ENCODE measurements around the gene CAPZB. TPM values are rescaled to one million over a fixed set of nuclear protein-coding genes. Genes with fewer than 3 reads are reported as not detected.

CAPZB gene
- polyA plus RNA-seq, 1 donor from 2014 or later, result 159 TPM

- Histone ChIP-seq H3F3A (ENCODE audit: insufficient read depth, low read length, poor library complexity, severe bottlenecking) (no peaks in the 10 kb centered on the region), H3K9ac (ENCODE audit: low read length) (no peak overlapping the region), H3K27me3 (ENCODE audit: insufficient read depth, low read depth, low read length) (no peaks in the 10 kb centered on the region), H2AFZ (ENCODE audit: low read depth, low read length) (no peak overlapping the region), H3K9me2 (ENCODE audit: insufficient read depth, low read length) (no peaks in the 10 kb centered on the region), H3K9me3 (ENCODE audit: low read length) (no peaks in the 10 kb centered on the region), H3K79me2 (replicated peaks; ENCODE audit: insufficient read depth, low read length) (no peaks in the 10 kb centered on the region), H3K4me2 (ENCODE audit: low read length) (no peak overlapping the region), H3K4me3 (ENCODE audit: low read length) (no peak overlapping the region), H4K20me1 (ENCODE audit: insufficient read depth) (no peaks in the 10 kb centered on the region), H3K27ac (ENCODE audit: low read length) (no peak overlapping the region), H3K36me3 (ENCODE audit: insufficient read depth, low read length) (peaks cover 10% of the 10 kb centered on the region)
- no peak for TF ChIP-seq CTCF (IDR thresholded peaks at IDR 0.05; ENCODE audit: poor library complexity, severe bottlenecking)
- no peak for TF ChIP-seq EZH2 (IDR thresholded peaks at IDR 0.05; ENCODE audit: borderline replicate concordance, insufficient read depth, low read length, poor library complexity, severe bottlenecking)
- no peak for TF ChIP-seq EP300 (conservative IDR thresholded peaks at IDR 0.05; ENCODE audit: poor library complexity, severe bottlenecking)
- no peak for TF ChIP-seq SMC3 (conservative IDR thresholded peaks at IDR 0.05; ENCODE audit: poor library complexity)
- no peak for TF ChIP-seq RAD21 (conservative IDR thresholded peaks at IDR 0.05)
- no peak for TF ChIP-seq TAF1 (IDR thresholded peaks at IDR 0.05; ENCODE audit: low read depth)
- no peak for TF ChIP-seq MXI1 (conservative IDR thresholded peaks at IDR 0.05; ENCODE audit: poor library complexity, severe bottlenecking)
- TF ChIP-seq POLR2AphosphoS5 (IDR thresholded peaks at IDR 0.05), result no peak
- TF ChIP-seq, protein P1, sequence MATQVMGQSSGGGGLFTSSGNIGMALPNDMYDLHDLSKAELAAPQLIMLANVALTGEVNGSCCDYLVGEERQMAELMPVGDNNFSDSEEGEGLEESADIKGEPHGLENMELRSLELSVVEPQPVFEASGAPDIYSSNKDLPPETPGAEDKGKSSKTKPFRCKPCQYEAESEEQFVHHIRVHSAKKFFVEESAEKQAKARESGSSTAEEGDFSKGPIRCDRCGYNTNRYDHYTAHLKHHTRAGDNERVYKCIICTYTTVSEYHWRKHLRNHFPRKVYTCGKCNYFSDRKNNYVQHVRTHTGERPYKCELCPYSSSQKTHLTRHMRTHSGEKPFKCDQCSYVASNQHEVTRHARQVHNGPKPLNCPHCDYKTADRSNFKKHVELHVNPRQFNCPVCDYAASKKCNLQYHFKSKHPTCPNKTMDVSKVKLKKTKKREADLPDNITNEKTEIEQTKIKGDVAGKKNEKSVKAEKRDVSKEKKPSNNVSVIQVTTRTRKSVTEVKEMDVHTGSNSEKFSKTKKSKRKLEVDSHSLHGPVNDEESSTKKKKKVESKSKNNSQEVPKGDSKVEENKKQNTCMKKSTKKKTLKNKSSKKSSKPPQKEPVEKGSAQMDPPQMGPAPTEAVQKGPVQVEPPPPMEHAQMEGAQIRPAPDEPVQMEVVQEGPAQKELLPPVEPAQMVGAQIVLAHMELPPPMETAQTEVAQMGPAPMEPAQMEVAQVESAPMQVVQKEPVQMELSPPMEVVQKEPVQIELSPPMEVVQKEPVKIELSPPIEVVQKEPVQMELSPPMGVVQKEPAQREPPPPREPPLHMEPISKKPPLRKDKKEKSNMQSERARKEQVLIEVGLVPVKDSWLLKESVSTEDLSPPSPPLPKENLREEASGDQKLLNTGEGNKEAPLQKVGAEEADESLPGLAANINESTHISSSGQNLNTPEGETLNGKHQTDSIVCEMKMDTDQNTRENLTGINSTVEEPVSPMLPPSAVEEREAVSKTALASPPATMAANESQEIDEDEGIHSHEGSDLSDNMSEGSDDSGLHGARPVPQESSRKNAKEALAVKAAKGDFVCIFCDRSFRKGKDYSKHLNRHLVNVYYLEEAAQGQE (IDR thresholded peaks at IDR 0.05; ENCODE audit: borderline replicate concordance), result no peak
Measured at GRCh38 chr1:19372602-19373001, 112.7 kb downstream of the CAPZB start.

GRCh38 chr1:19372136-19372514 is 113.2 kb downstream of the CAPZB start:
- Histone ChIP-seq H3F3A (ENCODE audit: insufficient read depth, low read length, poor library complexity, severe bottlenecking) (no peaks in the 10 kb centered on the region), H3K9ac (ENCODE audit: low read length) (no peak overlapping the region), H3K79me2 (replicated peaks; ENCODE audit: insufficient read depth, low read length) (no peaks in the 10 kb centered on the region), H4K20me1 (ENCODE audit: insufficient read depth) (no peaks in the 10 kb centered on the region), H3K27ac (ENCODE audit: low read length) (no peak overlapping the region), H3K4me3 (ENCODE audit: low read length) (no peak overlapping the region), H3K27me3 (ENCODE audit: insufficient read depth, low read depth, low read length) (no peaks in the 10 kb centered on the region), H2AFZ (ENCODE audit: low read depth, low read length) (no peak overlapping the region), H3K4me2 (ENCODE audit: low read length) (no peak overlapping the region), H3K36me3 (ENCODE audit: insufficient read depth, low read length) (peaks cover 8% of the 10 kb centered on the region), H3K9me2 (ENCODE audit: insufficient read depth, low read length) (no peaks in the 10 kb centered on the region), H3K9me3 (ENCODE audit: low read length) (no peaks in the 10 kb centered on the region)
- TF ChIP-seq EZH2 (IDR thresholded peaks at IDR 0.05; ENCODE audit: borderline replicate concordance, insufficient read depth, low read length, poor library complexity, severe bottlenecking) (no peak), SMC3 (conservative IDR thresholded peaks at IDR 0.05; ENCODE audit: poor library complexity) (no peak), TAF1 (IDR thresholded peaks at IDR 0.05; ENCODE audit: low read depth) (no peak), POLR2AphosphoS5 (IDR thresholded peaks at IDR 0.05) (no peak), CTCF (IDR thresholded peaks at IDR 0.05; ENCODE audit: poor library complexity, severe bottlenecking) (no peak), MXI1 (conservative IDR thresholded peaks at IDR 0.05; ENCODE audit: poor library complexity, severe bottlenecking) (no peak), RAD21 (conservative IDR thresholded peaks at IDR 0.05) (no peak), EP300 (conservative IDR thresholded peaks at IDR 0.05; ENCODE audit: poor library complexity, severe bottlenecking) (no peak)
